Measurements from ENCODE around the gene RNU6-8. TPM values are rescaled to one million over a fixed set of nuclear protein-coding genes. Genes with fewer than 3 reads are reported as not detected.
A peak's percentile ranks its signal among the peaks of the same experiment; 100 is the strongest.

The RNU6-8 gene
- total RNA-seq, 1 donor from 2014 or later: not detected

GRCh38 chr14:32201816-32202490 lies 1.1 kb downstream of the RNU6-8 start, which contains the start of gene RNU6-7:
Gene RNU6-7 (plus strand): TSS chr14:32202045.
- Mint-ChIP-seq H3K4me3 (ENCODE audit: low read depth) (peak within 1 kb of the TSS; percentile 86), H3K27me3 (no peaks in the 10 kb centered on the region), H3K36me3 (ENCODE audit: insufficient read depth) (no peaks in the 10 kb centered on the region), H3K4me1 (ENCODE audit: low read depth) (peaks cover 18% of the 10 kb centered on the region), H3K9me3 (ENCODE audit: low read depth) (no peaks in the 10 kb centered on the region), H3K27ac (peak within 1 kb of the TSS; percentile 100)
- peak; percentile 14 for DNase-seq (ENCODE audit: low spot score, unreplicated experiment)
- TF ChIP-seq, protein P1, sequence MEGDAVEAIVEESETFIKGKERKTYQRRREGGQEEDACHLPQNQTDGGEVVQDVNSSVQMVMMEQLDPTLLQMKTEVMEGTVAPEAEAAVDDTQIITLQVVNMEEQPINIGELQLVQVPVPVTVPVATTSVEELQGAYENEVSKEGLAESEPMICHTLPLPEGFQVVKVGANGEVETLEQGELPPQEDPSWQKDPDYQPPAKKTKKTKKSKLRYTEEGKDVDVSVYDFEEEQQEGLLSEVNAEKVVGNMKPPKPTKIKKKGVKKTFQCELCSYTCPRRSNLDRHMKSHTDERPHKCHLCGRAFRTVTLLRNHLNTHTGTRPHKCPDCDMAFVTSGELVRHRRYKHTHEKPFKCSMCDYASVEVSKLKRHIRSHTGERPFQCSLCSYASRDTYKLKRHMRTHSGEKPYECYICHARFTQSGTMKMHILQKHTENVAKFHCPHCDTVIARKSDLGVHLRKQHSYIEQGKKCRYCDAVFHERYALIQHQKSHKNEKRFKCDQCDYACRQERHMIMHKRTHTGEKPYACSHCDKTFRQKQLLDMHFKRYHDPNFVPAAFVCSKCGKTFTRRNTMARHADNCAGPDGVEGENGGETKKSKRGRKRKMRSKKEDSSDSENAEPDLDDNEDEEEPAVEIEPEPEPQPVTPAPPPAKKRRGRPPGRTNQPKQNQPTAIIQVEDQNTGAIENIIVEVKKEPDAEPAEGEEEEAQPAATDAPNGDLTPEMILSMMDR (IDR thresholded peaks at IDR 0.05; ENCODE audit: unreplicated experiment): no peak

DNA sequence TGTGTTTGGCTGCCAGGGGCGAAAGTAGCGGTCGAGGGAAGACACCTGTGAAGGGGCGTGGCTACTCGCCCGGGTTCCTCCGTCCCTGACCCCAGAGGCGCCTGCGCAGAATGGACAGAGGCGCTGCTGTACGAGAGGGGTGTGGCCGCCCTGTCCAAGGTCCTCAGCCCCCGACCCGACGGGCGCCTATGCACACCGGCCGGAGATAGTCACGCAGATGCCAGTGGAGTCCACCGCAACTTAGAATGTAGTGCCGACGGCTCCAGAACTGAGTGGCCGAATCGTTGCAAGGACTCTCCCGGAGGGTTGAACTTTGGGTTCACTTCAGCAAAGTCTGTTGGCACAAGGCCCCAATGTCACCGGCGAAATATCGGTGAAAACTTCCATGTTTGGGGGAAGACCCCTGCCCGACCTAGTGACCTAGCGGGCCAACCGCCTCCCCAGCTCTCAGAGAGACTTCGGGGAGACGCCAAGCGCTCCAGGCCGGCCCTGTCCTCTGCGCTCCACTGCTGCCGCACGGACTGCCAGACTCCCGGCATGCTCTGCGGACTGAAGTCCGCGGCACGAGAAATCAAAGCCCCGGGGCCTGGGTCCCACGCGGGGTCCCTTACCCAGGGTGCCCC lies 1.8 kb downstream of the RNU6-8 start:
- Mint-ChIP-seq H3K36me3 (ENCODE audit: insufficient read depth) (no peaks in the 10 kb centered on the region), H3K4me3 (ENCODE audit: low read depth) (peak overlapping the region; percentile 86), H3K27me3 (no peaks in the 10 kb centered on the region), H3K9me3 (ENCODE audit: low read depth) (no peaks in the 10 kb centered on the region), H3K27ac (peak overlapping the region; percentile 100), H3K4me1 (ENCODE audit: low read depth) (peaks cover 16% of the 10 kb centered on the region)
- TF ChIP-seq, protein P1 (IDR thresholded peaks at IDR 0.05; ENCODE audit: unreplicated experiment): no peak
- DNase-seq (ENCODE audit: low spot score, unreplicated experiment): peak; percentile 92

- Mint-ChIP-seq H3K27me3 (no peaks in the 10 kb centered on the region), H3K9me3 (ENCODE audit: low read depth) (no peaks in the 10 kb centered on the region), H3K27ac (peak overlapping the region; percentile 100), H3K36me3 (ENCODE audit: insufficient read depth) (no peaks in the 10 kb centered on the region), H3K4me3 (ENCODE audit: low read depth) (peak overlapping the region; percentile 86), H3K4me1 (ENCODE audit: low read depth) (peaks cover 16% of the 10 kb centered on the region)
- TF ChIP-seq, protein P1 (IDR thresholded peaks at IDR 0.05; ENCODE audit: unreplicated experiment): peak; percentile 19
- DNase-seq (ENCODE audit: low spot score, unreplicated experiment): no peak
Measured at GRCh38 chr14:32200368-32201192, 2.5 kb downstream of the RNU6-8 start.

GRCh38 chr14:32197919-32198318 lies 5.2 kb downstream of the RNU6-8 start:
- Mint-ChIP-seq H3K4me3 (ENCODE audit: low read depth) (no peak overlapping the region), H3K4me1 (ENCODE audit: low read depth) (peaks cover 8% of the 10 kb centered on the region), H3K9me3 (ENCODE audit: low read depth) (no peaks in the 10 kb centered on the region), H3K27ac (no peak overlapping the region), H3K27me3 (no peaks in the 10 kb centered on the region), H3K36me3 (ENCODE audit: insufficient read depth) (no peaks in the 10 kb centered on the region)
- no peak for DNase-seq (ENCODE audit: low spot score, unreplicated experiment)
- TF ChIP-seq, protein P1 (IDR thresholded peaks at IDR 0.05; ENCODE audit: unreplicated experiment): no peak

DNA sequence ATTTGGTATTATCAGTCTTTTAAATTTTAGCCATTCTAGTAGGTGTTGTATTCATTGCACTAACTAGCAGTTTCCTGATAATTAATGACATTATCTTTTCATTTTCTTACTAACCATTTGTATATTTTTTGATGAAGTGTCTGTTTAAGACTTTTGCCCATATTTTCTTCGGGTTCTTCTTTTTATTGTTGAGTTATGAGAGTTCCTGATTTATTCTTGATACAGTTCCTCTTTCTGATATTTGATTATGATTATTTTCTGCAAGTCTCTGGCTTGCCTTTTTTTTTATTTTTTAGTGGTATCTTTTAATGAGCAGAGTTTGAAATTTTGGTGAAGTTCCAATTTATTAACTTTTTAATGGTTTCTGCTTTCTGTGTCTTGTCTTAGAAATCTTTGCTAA lies 7.4 kb downstream of the RNU6-8 start:
- Mint-ChIP-seq H3K4me3 (ENCODE audit: low read depth) (no peak overlapping the region), H3K27me3 (no peaks in the 10 kb centered on the region), H3K9me3 (ENCODE audit: low read depth) (no peaks in the 10 kb centered on the region), H3K4me1 (ENCODE audit: low read depth) (peaks cover 2% of the 10 kb centered on the region), H3K27ac (no peak overlapping the region), H3K36me3 (ENCODE audit: insufficient read depth) (no peaks in the 10 kb centered on the region)
- TF ChIP-seq, protein P1 (IDR thresholded peaks at IDR 0.05; ENCODE audit: unreplicated experiment): no peak
- no peak for DNase-seq (ENCODE audit: low spot score, unreplicated experiment)

All from progenitor cell of endocrine pancreas (in vitro differentiated cells).